Large intestine (tissue), 3 donors: ENCODE measurements around the gene PSMF1. TPM values are rescaled to one million over a fixed set of nuclear protein-coding genes. Genes with fewer than 3 reads are reported as not detected.
"Not testable (repeated sequence)": the region's sequence is repeated elsewhere in the genome, so short reads cannot be mapped to it uniquely, and the experiment has no call there.

ENCODE experiments used
- DNase-seq, 2 donors: peaks; one replicate each; pipeline versions ENCODE4 v3.0.0 to v3.0.0-alpha.2; 2013
- H3K27ac ChIP-seq: one replicate; pipeline ENCODE4 v1.5.1; 2013; ENCODE audit warnings: low read length
- H3K27me3 ChIP-seq: 2 replicates; pipeline ENCODE4 v1.6.1; 2013; ENCODE audit warnings: low read length; ENCODE audit not compliant: control insufficient read depth, insufficient read depth
- H3K36me3 ChIP-seq: 2 replicates; pipeline ENCODE4 v1.6.1; 2013; ENCODE audit warnings: low read length; ENCODE audit not compliant: control insufficient read depth, insufficient read depth
- H3K4me1 ChIP-seq: one replicate; pipeline ENCODE4 v1.6.1; 2013; ENCODE audit warnings: low read length; ENCODE audit not compliant: control insufficient read depth, insufficient read depth
- H3K4me3 ChIP-seq: one replicate; pipeline ENCODE4 v1.5.1; 2013; ENCODE audit warnings: low read length
- H3K9me3 ChIP-seq: one replicate; pipeline ENCODE4 v1.6.1; 2013; ENCODE audit warnings: mild to moderate bottlenecking, low read depth, low read length, moderate library complexity; ENCODE audit not compliant: control insufficient read depth
- WGBS: methylation state at CpG from one replicate; pipeline ENCODE4 v1.1.5; 2013; ENCODE audit warnings: low lambda C conversion rate; ENCODE audit not compliant: insufficient coverage; 5-methylcytosine and 5-hydroxymethylcytosine counted together
- polyA plus RNA-seq: library from polyadenylated mRNA; unstranded; fragments of 120-200 nt; gene quantifications from one replicate; pipeline ENCODE4 v1.2.1, GENCODE V29; 2013

The PSMF1 gene
- polyA plus RNA-seq, 1 donor, result 121 TPM

- H3K36me3 ChIP-seq, result peaks cover 61% of the 10 kb centered on the region
- no CpG with 5 or more reads among the region's 12 CpGs for WGBS
- DNase-seq, result no peak
- H3K27ac ChIP-seq, result no peak overlapping the region
- no peak overlapping the region for H3K4me3 ChIP-seq
- H3K4me1 ChIP-seq, result no peaks in the 10 kb centered on the region
- no peaks in the 10 kb centered on the region for H3K9me3 ChIP-seq
- no peaks in the 10 kb centered on the region for H3K27me3 ChIP-seq
These were observed 16.4 kb downstream of the PSMF1 start for GRCh38 chr20:1134836-1135235.

GRCh38 chr20:1137236-1137635 lies 18.8 kb downstream of the PSMF1 start:
- DNase-seq, result no peak
- Histone ChIP-seq H3K27me3 (no peaks in the 10 kb centered on the region), H3K4me3 (no peak overlapping the region), H3K27ac (no peak overlapping the region), H3K9me3 (no peaks in the 10 kb centered on the region), H3K36me3 (peaks cover 51% of the 10 kb centered on the region), H3K4me1 (no peaks in the 10 kb centered on the region)
- 86% methylated on average over 4 of the region's 4 CpGs for WGBS

GRCh38 chr20:1144401-1145172 lies 26.2 kb downstream of the PSMF1 start:
- H3K4me3 ChIP-seq, result no peak overlapping the region
- H3K4me1 ChIP-seq, result no peaks in the 10 kb centered on the region
- no peaks in the 10 kb centered on the region for H3K9me3 ChIP-seq
- WGBS, result 100% methylated on average over 1 of the region's 10 CpGs
- no peak overlapping the region for H3K27ac ChIP-seq
- H3K27me3 ChIP-seq, result no peaks in the 10 kb centered on the region
- H3K36me3 ChIP-seq, result peaks cover 53% of the 10 kb centered on the region
- no peak for DNase-seq

GRCh38 chr20:1146957-1147356 lies 28.6 kb downstream of the PSMF1 start:
- WGBS, result no CpG with 5 or more reads among the region's 5 CpGs
- Histone ChIP-seq H3K27me3 (no peaks in the 10 kb centered on the region), H3K36me3 (peaks cover 43% of the 10 kb centered on the region), H3K27ac (no peak overlapping the region), H3K9me3 (no peaks in the 10 kb centered on the region), H3K4me1 (no peaks in the 10 kb centered on the region), H3K4me3 (no peak overlapping the region)
- no peak for DNase-seq

- WGBS, result no CpG with 5 or more reads among the region's 2 CpGs
- H3K27ac ChIP-seq, result not testable (repeated sequence)
- H3K36me3 ChIP-seq, result peaks cover 49% of the 10 kb centered on the region
These were observed 31.4 kb downstream of the PSMF1 start for GRCh38 chr20:1149812-1150211.

GRCh38 chr20:1150218-1150617 lies 31.8 kb downstream of the PSMF1 start:
- peak; percentile 47 to 61 for DNase-seq
- Histone ChIP-seq H3K4me3 (no peak overlapping the region), H3K36me3 (peaks cover 49% of the 10 kb centered on the region), H3K27me3 (no peaks in the 10 kb centered on the region), H3K4me1 (no peaks in the 10 kb centered on the region), H3K9me3 (no peaks in the 10 kb centered on the region), H3K27ac (no peak overlapping the region)
- 80% methylated on average over 3 of the region's 4 CpGs for WGBS

More at GRCh38 chr20:1149812-1150211, 31.4 kb downstream of the PSMF1 start:
- DNase-seq, H3K4me1 ChIP-seq, H3K9me3 ChIP-seq, H3K4me3 ChIP-seq, H3K27me3 ChIP-seq: not testable (repeated sequence)

- 100% methylated on average over 1 of the region's 1 CpG for WGBS
- Histone ChIP-seq H3K4me1 (no peaks in the 10 kb centered on the region), H3K9me3 (no peaks in the 10 kb centered on the region), H3K27me3 (no peaks in the 10 kb centered on the region), H3K36me3 (peaks cover 45% of the 10 kb centered on the region), H3K4me3 (no peak overlapping the region), H3K27ac (no peak overlapping the region)
- DNase-seq, result no peak
These were observed 32.6 kb downstream of the PSMF1 start for GRCh38 chr20:1150968-1151367.

GRCh38 chr20:1154226-1154625 lies 35.8 kb downstream of the PSMF1 start:
- Histone ChIP-seq H3K27ac (no peak overlapping the region), H3K4me3 (no peak overlapping the region), H3K27me3 (no peaks in the 10 kb centered on the region), H3K9me3 (no peaks in the 10 kb centered on the region), H3K36me3 (peaks cover 30% of the 10 kb centered on the region), H3K4me1 (no peaks in the 10 kb centered on the region)
- DNase-seq, result no peak

- Histone ChIP-seq H3K36me3 (peaks cover 34% of the 10 kb centered on the region), H3K9me3 (no peaks in the 10 kb centered on the region), H3K4me3 (no peak overlapping the region), H3K27ac (no peak overlapping the region), H3K27me3 (no peaks in the 10 kb centered on the region), H3K4me1 (no peaks in the 10 kb centered on the region)
- DNase-seq, result no peak
- no CpG with 5 or more reads among the region's 1 CpG for WGBS
These were observed 36.3 kb downstream of the PSMF1 start for GRCh38 chr20:1154691-1155090.

- Histone ChIP-seq H3K27me3 (no peaks in the 10 kb centered on the region), H3K4me3 (no peak overlapping the region), H3K36me3 (peaks cover 39% of the 10 kb centered on the region), H3K27ac (no peak overlapping the region), H3K9me3 (no peaks in the 10 kb centered on the region), H3K4me1 (no peaks in the 10 kb centered on the region)
- no CpG with 5 or more reads among the region's 3 CpGs for WGBS
- no peak for DNase-seq
These were observed 36.9 kb downstream of the PSMF1 start for GRCh38 chr20:1155342-1155741.

- Histone ChIP-seq H3K27me3 (no peaks in the 10 kb centered on the region), H3K27ac (no peak overlapping the region), H3K4me1 (no peaks in the 10 kb centered on the region), H3K4me3 (no peak overlapping the region), H3K36me3 (peaks cover 57% of the 10 kb centered on the region), H3K9me3 (no peaks in the 10 kb centered on the region)
- DNase-seq, result no peak
- no CpG with 5 or more reads among the region's 10 CpGs for WGBS
These were observed 42.1 kb downstream of the PSMF1 start for GRCh38 chr20:1160496-1160895.
